PFSK-1 (cell line): ENCODE data around the gene C1orf174.

Experiments used
- POLR2AphosphoS5 ChIP-seq: IDR thresholded peaks from 2 replicates; pipeline ENCODE4 v1.6.1; 2012; ENCODE audit warnings: low read depth, mild to moderate bottlenecking, control low read depth, low read length, moderate library complexity
- TAF1 ChIP-seq: IDR thresholded peaks from 2 replicates; pipeline ENCODE4 v1.6.1; 2012; ENCODE audit warnings: low read length, control low read depth, borderline replicate concordance; ENCODE audit not compliant: insufficient read depth

DNA sequence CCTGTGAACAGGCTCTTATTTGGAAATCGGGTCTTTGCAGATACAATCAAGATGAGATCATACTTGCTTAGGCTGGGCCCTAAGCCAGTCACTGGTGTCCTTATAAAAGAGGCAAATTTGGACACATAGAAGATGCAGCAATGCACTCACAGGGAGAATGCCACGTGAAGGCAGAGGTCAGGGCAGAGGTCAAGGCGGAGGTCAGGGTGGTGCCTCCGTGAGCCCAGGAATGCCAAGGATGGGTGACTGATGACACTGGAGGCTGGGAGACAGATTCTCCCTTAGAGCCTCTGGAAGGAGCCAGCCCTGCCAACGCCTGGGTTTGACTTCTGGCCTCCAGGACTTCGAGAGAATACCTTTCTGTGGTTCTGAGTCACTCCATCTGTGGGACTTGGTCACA lies 22.8 kb upstream of the C1orf174 start:
- TF ChIP-seq POLR2AphosphoS5 (no peak), TAF1 (no peak)
